Choroid plexus epithelial cell (primary cell): ENCODE measurements around the gene ANKRD63.

Source experiments
- DNase-seq: peaks from one replicate; pipeline ENCODE4 v3.0.0-alpha.2; 2010; ENCODE audit warnings: low read depth
- H3K4me3 ChIP-seq: 2 replicates; pipeline ENCODE4 v1.5.1; 2011; ENCODE audit warnings: low read depth, mild to moderate bottlenecking, control low read depth, low read length, moderate library complexity
- TF ChIP-seq, protein P1 (sequence below): conservative IDR thresholded peaks from 2 replicates; pipeline ENCODE4 v1.5.1; 2011; ENCODE audit warnings: low read depth, mild to moderate bottlenecking, control low read depth, inconsistent platforms, low read length, moderate library complexity

Gene ANKRD63

GRCh38 chr15:40296561-40297230 lies 13.8 kb upstream of the ANKRD63 start:
- H3K4me3 ChIP-seq = no peak overlapping the region
- TF ChIP-seq, protein P1, sequence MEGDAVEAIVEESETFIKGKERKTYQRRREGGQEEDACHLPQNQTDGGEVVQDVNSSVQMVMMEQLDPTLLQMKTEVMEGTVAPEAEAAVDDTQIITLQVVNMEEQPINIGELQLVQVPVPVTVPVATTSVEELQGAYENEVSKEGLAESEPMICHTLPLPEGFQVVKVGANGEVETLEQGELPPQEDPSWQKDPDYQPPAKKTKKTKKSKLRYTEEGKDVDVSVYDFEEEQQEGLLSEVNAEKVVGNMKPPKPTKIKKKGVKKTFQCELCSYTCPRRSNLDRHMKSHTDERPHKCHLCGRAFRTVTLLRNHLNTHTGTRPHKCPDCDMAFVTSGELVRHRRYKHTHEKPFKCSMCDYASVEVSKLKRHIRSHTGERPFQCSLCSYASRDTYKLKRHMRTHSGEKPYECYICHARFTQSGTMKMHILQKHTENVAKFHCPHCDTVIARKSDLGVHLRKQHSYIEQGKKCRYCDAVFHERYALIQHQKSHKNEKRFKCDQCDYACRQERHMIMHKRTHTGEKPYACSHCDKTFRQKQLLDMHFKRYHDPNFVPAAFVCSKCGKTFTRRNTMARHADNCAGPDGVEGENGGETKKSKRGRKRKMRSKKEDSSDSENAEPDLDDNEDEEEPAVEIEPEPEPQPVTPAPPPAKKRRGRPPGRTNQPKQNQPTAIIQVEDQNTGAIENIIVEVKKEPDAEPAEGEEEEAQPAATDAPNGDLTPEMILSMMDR = no peak
- DNase-seq = no peak

DNA sequence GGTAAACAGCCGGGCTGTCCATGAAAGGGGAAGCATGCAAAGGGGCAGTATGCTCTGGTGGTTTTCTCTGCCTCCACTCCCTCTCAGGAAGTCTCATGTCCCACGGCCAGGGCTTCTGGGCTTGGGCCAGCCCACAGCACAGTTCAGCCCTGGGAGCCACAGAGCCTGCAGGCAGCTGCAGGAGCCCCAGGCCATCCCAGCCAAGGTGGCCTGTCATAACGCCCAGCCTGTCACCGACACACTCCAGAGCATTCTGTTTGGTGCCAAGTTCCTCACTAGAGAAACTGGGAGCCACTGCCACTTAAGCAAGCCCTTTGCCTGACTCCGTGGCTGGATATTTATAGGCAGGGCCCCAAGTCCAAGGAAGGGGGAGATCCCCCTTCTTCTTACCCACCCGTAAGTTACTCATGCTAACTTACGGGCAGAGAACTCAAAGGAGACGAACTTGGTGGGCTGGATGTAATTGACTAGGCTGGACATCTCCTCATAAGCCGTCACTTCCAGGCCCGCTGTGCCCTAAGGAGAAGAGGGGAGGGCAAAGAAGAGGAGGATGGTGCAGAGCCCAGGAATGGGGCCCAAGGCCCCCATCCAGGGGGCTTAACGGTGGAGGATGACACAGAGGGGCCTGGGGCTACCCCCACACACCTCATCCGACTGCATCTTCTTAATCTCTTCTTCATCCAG lies 13.2 kb upstream of the ANKRD63 start:
- TF ChIP-seq, protein P1 = no peak
- H3K4me3 ChIP-seq = no peak overlapping the region

DNA sequence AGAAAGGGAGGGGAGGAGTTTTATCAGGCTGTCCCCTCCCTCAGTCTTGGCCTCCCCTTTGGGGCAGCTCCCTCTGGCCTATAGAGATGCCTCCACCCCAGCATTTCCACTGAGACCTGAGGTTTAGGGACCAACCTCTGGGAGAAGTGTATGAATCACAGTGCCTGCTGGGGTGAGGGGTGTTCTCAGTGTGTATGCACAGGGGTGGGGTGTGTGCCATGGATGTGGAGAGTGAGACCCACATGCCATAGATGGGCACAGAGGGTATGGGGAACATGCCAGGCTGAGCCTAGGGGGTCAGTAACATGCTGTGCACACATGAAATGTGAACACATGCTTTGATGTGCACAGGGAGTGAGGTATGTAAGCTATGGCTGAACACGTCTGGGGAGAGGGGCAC lies 12.4 kb upstream of the ANKRD63 start:
- TF ChIP-seq, protein P1 = no peak
- DNase-seq = no peak
- H3K4me3 ChIP-seq = no peak overlapping the region

More for the DNA sequence above, 13.2 kb upstream of the ANKRD63 start:
- no peak for DNase-seq

DNA sequence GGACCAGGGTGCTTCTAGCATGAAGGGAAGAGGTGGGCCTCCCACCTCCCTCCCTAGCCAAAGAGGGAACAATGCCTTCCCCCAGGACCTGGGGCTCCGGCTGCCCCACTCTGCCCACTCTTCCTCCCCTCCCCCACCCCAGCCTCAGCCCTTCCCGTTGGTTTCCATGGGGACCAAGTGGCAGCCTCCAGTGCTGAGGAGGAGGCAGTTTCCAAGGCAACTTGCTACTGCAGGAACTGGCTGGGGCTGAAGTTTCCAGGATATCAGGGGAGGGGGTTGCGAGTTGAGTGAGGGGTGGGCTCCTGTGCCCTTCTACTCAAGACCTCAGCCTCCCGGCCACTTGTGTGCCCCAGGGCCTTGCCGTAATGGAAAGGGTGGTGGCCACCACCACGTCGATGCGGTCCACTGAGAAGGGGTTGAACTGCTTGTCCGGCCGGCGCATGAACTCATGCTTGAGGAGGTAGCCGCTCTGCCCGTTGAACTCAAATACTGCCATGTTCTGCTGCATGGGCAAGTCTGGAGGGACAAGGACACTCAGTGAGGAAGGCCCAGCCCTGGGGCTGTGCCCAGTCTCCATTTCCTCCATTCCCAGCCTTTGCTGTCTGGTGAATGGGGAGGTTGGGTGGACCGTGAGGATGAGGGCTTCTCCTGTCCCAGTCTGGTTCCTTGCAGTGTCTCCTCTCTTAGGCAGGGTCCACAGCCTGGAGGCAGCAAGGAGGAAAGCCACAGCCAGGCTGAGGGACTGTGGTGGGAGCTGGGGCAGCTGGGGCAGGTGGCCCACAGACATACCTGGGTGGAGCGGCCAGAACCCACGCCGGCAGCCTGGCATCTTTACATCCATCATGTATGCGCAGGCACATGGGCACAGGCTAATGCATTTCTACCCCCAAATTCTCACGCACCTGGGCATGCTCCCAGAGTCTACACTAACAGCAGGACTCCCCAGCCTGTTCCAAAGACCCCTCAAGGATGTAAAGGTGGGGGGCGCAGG lies 11.3 kb upstream of the ANKRD63 start:
- H3K4me3 ChIP-seq = no peak overlapping the region
- no peak for DNase-seq
- TF ChIP-seq, protein P1 = no peak

DNA sequence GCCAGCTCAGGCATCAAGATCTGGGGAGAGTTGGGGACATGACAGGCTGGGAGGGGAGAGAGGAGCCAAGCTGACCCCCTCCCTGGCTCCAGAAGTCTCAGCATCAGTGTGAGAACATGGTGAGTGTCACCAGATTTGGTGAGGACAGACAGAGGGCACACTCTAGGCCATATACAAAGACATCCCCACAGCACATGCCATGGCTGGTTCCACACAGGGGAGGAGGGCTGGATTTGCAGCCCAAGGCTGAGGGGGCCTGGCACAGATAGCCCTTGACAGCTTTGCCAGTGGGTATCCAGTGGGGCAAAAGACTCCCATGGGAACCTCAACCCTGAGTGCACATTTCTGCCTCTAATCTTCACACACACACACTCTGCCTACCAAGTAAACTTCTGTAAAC lies 10.1 kb upstream of the ANKRD63 start:
- no peak overlapping the region for H3K4me3 ChIP-seq
- TF ChIP-seq, protein P1 = no peak
- no peak for DNase-seq

- TF ChIP-seq, protein P1 = no peak
- H3K4me3 ChIP-seq = no peak overlapping the region
- no peak for DNase-seq
Observed at GRCh38 chr15:40292246-40292645, 9.4 kb upstream of the ANKRD63 start.
